IPS-18c (cell line): ENCODE measurements around the gene GTF3C4.
A peak's percentile ranks its signal among the peaks of the same experiment; 100 is the strongest.

Source experiments
- H3K4me3 ChIP-seq: 2 replicates; pipeline ENCODE4 v1.7.0; 2013; ENCODE audit warnings: low read depth, mild to moderate bottlenecking, low read length, moderate library complexity; ENCODE audit not compliant: insufficient read depth
- H3K9me3 ChIP-seq: one replicate; pipeline ENCODE4 v1.6.1; 2013; ENCODE audit warnings: mild to moderate bottlenecking, low read length, moderate library complexity; ENCODE audit not compliant: control insufficient read depth, insufficient read depth

Gene GTF3C4

DNA sequence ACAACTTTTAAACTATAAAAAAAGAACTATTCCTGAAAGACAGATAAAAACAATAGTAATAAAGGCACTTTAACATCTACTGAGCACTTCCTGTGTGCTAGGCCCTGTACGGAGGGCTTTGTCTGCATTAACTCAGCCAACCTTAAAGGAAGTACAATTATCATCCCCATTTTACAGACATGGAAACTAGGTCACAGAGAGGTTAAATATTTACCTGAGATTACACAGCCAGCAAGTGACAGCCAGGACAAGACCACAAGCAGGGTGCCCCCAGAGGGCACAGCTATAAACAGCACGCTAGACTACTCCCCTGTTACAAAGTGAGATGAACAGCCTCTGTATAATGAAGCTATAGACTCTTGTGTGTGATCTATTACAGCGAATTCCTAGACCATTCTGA is 26.0 kb upstream of the GTF3C4 start:
- Histone ChIP-seq H3K4me3 (no peak overlapping the region), H3K9me3 (peaks cover under 1% of the 10 kb centered on the region)

- Histone ChIP-seq H3K9me3 (peaks cover 2% of the 10 kb centered on the region), H3K4me3 (no peak overlapping the region)
Observed at GRCh38 chr9:132645306-132645705, 25.0 kb upstream of the GTF3C4 start.

- Histone ChIP-seq H3K9me3 (peaks cover 2% of the 10 kb centered on the region), H3K4me3 (no peak overlapping the region)
Observed at GRCh38 chr9:132645711-132646110, 24.6 kb upstream of the GTF3C4 start.

GRCh38 chr9:132646726-132647125 is 23.5 kb upstream of the GTF3C4 start:
- H3K4me3 ChIP-seq: no peak overlapping the region
- peaks cover 2% of the 10 kb centered on the region for H3K9me3 ChIP-seq

- Histone ChIP-seq H3K4me3 (no peak overlapping the region), H3K9me3 (peaks cover 2% of the 10 kb centered on the region)
Observed at GRCh38 chr9:132647355-132647754, 22.9 kb upstream of the GTF3C4 start.

DNA sequence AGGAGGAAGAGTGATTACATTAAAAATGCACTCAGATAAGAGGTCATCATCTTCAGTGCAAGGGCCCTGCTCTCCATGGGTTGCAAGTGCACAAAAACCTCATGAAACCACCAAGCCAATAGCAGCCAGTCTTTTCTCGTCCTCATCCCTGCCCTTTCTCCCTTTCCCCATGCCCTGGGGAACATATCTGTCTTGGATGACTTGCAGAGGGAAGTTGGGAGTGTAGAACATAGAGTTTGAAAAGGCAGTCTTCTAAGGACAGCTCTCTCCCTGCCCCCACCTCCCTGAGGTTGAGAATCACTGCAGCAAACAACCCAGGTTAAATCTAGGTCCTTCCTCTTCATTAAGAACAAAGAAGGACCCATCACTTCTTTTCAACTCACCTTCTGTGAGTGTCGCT is 22.5 kb upstream of the GTF3C4 start:
- Histone ChIP-seq H3K4me3 (no peak overlapping the region), H3K9me3 (peaks cover 2% of the 10 kb centered on the region)

- H3K4me3 ChIP-seq: no peak overlapping the region
- peaks cover 2% of the 10 kb centered on the region for H3K9me3 ChIP-seq
Observed at GRCh38 chr9:132648283-132648682, 22.0 kb upstream of the GTF3C4 start.

DNA sequence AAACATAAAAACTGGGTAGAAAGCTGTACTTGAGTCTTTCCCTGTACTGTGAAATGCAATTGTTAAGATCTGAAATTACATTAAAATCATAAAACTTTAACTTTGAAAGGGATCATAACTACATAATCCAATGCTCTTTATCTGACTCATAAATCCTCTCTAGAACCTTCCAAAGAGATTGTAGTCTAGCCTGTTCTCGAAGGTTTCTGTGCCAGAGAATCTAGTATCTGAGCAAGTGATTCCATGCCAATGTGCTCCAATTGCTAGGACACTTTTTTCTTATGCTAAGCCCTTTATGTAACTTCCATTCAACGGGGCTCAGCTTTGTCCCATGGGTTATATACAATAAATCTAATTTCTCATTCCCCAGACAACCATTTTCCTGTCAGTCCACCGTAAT is 21.6 kb upstream of the GTF3C4 start:
- Histone ChIP-seq H3K4me3 (no peak overlapping the region), H3K9me3 (peaks cover 2% of the 10 kb centered on the region)

DNA sequence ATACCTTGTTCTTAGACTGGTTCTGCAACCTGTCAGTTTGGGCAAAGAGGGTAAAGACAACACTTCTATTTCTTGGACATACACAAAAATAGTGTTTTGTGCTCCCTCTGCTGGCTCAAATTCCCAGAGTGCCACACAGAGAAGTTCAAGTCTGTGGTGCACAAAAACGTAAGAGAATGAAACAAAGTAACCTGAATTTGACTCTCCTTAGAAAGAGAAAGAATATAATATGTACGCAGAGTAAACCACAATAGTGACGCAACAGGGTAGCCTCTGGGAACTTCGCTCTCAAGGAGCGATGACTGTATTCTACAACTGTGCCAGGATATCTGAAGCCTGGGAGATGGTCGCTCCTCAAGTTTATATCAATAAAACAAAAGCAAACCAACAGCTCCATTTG is 19.0 kb upstream of the GTF3C4 start:
- Histone ChIP-seq H3K4me3 (no peak overlapping the region), H3K9me3 (peaks cover 2% of the 10 kb centered on the region)

DNA sequence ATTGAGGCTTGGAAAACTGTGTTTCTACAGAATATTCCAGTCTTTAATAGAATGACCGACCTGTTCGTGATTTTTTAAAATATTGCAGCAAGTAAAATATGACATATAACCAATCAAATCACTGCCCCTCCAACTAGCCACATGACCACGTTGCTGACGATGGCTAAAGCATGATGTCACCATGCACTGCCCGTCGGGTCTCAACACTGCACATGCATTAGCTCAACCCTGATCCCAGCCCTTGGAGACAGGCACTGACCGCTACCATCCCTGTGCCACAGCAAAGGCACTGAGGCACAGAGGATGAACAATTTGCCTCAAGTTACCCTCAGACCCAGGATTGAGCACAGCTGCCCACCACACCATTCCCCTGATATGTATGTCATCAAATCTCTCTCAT is 14.0 kb upstream of the GTF3C4 start:
- H3K9me3 ChIP-seq: no peaks in the 10 kb centered on the region
- H3K4me3 ChIP-seq: no peak overlapping the region

DNA sequence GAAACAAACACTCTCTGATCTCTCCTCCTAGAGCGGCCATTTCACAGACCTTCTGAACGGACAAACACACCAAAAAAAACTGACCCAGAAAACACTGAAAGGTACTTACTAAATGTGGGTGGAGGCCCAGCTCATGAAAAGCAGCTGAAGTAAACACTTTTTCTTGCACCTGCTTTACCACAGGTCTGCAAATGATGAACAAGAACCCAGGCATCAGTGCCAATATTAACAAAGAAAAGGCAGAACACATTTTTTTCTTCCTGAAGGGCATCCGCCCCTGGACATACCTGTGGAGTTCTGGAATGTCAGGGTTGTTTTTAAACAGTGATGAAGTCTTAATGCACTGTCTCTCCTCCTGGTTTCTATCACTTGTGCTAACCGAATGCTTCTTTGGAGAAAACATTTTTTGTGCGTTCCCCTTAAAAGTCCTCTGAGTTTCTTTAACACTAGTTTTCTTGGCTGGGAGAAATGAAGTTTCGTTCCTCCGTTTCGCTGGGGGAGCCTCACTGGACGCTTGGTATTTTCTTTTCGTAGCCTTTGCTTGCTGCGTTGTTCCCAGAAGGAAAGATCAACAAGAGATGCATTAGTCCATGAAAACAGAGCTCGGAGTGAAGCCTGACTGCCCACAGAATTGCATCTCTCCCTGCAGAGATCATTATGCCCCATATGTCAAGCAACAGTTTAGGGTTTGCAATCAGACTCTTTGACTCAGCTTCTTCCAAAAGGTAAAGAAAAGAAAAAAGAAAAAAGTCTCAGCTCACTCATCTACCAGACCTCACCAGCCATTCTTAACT is 7.9 kb upstream of the GTF3C4 start:
- H3K4me3 ChIP-seq: no peak overlapping the region

DNA sequence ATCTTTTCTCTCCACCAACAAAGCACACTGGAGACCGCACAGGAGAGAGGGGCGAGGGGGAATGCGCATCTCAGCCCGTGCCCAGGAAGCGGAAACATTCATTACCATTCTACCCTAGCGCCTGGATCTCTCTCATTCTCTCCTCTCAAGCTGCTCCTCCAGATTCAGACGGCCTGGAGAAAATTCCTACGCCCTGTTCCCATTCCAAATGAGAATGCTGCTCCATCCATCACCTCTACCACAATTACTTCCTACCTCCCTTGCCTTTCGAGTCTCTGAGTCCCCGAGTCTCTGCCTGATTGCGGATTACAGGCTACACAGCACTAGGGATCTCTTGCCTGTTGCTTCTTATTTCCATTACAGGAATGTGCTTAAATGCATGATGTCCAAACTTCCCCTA is 7.1 kb upstream of the GTF3C4 start:
- Histone ChIP-seq H3K9me3 (no peaks in the 10 kb centered on the region), H3K4me3 (no peak overlapping the region)

More for the DNA sequence above, 7.9 kb upstream of the GTF3C4 start:
- H3K9me3 ChIP-seq: no peaks in the 10 kb centered on the region

GRCh38 chr9:132663851-132664250 is 6.4 kb upstream of the GTF3C4 start:
- Histone ChIP-seq H3K4me3 (no peak overlapping the region), H3K9me3 (no peaks in the 10 kb centered on the region)

GRCh38 chr9:132669319-132669697 is 956 bp upstream of the GTF3C4 start:
- peak overlapping the region; percentile 96 for H3K4me3 ChIP-seq

GRCh38 chr9:132669698-132670456 is 387 bp upstream of the GTF3C4 start, which contains the start of gene DDX31:
Gene DDX31 (minus strand): TSS chr9:132669983. CDS start chr9:132669934, 49 bp downstream.
- Histone ChIP-seq H3K9me3 (no peaks in the 10 kb centered on the region), H3K4me3 (peak within 1 kb of the TSS; percentile 96)

More at GRCh38 chr9:132669319-132669697, 956 bp upstream of the GTF3C4 start:
- H3K9me3 ChIP-seq: no peaks in the 10 kb centered on the region

- peak overlapping the region; percentile 96 for H3K4me3 ChIP-seq
- H3K9me3 ChIP-seq: no peaks in the 10 kb centered on the region
Observed at GRCh38 chr9:132671620-132672412, 1.6 kb downstream of the GTF3C4 start.

- H3K9me3 ChIP-seq: no peaks in the 10 kb centered on the region
- H3K4me3 ChIP-seq: no peak overlapping the region
Observed at GRCh38 chr9:132672413-132672690, 2.1 kb downstream of the GTF3C4 start.

- no peaks in the 10 kb centered on the region for H3K9me3 ChIP-seq
- no peak overlapping the region for H3K4me3 ChIP-seq
Observed at GRCh38 chr9:132673355-132673754, 3.1 kb downstream of the GTF3C4 start.
